Mesothelial cell of epicardium (in vitro differentiated cells): Measurements from ENCODE around the gene NFKB1. TPM values are rescaled to one million over a fixed set of nuclear protein-coding genes. Genes with fewer than 3 reads are reported as not detected.

ENCODE experiments used
- DNase-seq, 2 experiments: peaks; one replicate each; pipeline ENCODE4 v3.0.0; 2021; ENCODE audit warnings: low spot score in 2 of 2; ENCODE audit not compliant: unreplicated experiment in 2 of 2
- H3K27ac Mint-ChIP-seq: 2 replicates; pipeline ENCODE4 v1.8.0; 2021; ENCODE audit warnings: mixed read lengths
- H3K27me3 Mint-ChIP-seq: 2 replicates; pipeline ENCODE4 v1.8.0; 2021; ENCODE audit warnings: low read depth, mixed read lengths
- H3K36me3 Mint-ChIP-seq: 2 replicates; pipeline ENCODE4 v1.8.0; 2021; ENCODE audit warnings: mixed read lengths
- H3K4me1 Mint-ChIP-seq: 2 replicates; pipeline ENCODE4 v1.8.0; 2021; ENCODE audit warnings: mixed read lengths
- H3K4me3 Mint-ChIP-seq: 2 replicates; pipeline ENCODE4 v1.8.0; 2021; ENCODE audit warnings: mild to moderate bottlenecking, moderate library complexity, mixed read lengths
- H3K9me3 Mint-ChIP-seq: 2 replicates; pipeline ENCODE4 v1.8.0; 2021; ENCODE audit warnings: mixed read lengths
- CTCF ChIP-seq: fragments of 200-600 bp; sonication (generic); IDR thresholded peaks from one replicate; pipeline ENCODE4 v1.5.0; 2021; ENCODE audit warnings: antibody characterized with exemption; ENCODE audit not compliant: unreplicated experiment
- total RNA-seq: library from RNA; stranded (reverse); gene quantifications from 3 replicates; pipeline ENCODE4 v1.2.1, GENCODE V29; 2021

The NFKB1 gene
- total RNA-seq, 1 donor from 2014 or later: 30.9 TPM

- TF ChIP-seq CTCF: no peak
- Mint-ChIP-seq H3K36me3 (peaks cover 38% of the 10 kb centered on the region), H3K4me3 (no peak overlapping the region), H3K27ac (no peak overlapping the region), H3K4me1 (peaks cover 14% of the 10 kb centered on the region), H3K27me3 (no peaks in the 10 kb centered on the region), H3K9me3 (no peaks in the 10 kb centered on the region)
- DNase-seq: no peak
Observed at GRCh38 chr4:102601586-102602227, 100.5 kb downstream of the NFKB1 start.

DNA sequence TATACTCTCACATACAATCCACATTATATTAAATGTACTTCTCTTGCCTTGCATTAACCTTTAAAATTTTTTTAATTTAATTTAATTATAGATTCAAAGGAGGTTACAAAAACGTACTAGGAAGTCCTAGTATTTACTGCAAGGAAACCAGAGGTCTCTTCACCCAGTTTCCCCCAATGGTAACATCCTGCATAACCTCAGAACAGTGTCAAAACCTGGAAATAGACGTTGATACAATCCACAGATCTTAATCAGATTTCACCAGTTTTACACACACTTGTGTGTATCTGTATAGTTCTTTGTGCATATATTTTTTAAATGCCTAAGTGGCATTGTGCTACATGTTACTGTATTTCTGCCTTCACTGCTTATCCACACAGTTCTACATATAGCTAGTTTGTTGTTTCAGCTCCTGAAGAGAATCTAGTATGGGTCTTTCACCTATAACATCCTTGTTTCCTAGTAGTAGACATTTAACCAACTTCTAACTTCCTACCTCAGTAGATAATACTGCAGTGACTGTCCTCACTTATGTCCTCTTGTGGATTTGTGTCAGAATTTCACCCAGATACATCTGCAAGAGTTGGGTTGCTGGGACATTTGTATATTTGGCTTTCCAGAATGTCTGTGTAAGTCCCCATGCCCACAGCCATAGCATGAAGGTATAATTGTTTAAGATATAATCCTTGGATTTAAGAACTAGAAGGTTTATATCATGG, 103.2 kb downstream of the NFKB1 start:
- peaks cover under 1% of the 10 kb centered on the region for H3K4me1 Mint-ChIP-seq
- DNase-seq: no peak
- H3K9me3 Mint-ChIP-seq: no peaks in the 10 kb centered on the region
- H3K27me3 Mint-ChIP-seq: no peaks in the 10 kb centered on the region
- peaks cover 32% of the 10 kb centered on the region for H3K36me3 Mint-ChIP-seq
- no peak overlapping the region for H3K27ac Mint-ChIP-seq
- TF ChIP-seq CTCF: no peak
- no peak overlapping the region for H3K4me3 Mint-ChIP-seq

DNA sequence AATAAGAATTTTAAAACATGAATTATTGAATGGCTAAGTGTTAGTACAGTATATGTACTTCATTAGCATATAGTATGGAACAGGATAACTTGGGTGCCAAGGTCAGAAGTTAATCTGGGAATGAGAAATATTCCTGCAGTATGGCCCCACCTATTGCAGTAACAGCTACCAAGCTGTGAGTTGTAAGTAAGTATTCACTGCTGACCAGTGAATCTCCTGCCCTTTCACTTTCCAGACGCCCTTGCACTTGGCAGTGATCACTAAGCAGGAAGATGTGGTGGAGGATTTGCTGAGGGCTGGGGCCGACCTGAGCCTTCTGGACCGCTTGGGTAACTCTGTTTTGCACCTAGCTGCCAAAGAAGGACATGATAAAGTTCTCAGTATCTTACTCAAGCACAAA, 105.1 kb downstream of the NFKB1 start:
- Mint-ChIP-seq H3K4me1 (no peaks in the 10 kb centered on the region), H3K36me3 (peaks cover 30% of the 10 kb centered on the region), H3K27me3 (no peaks in the 10 kb centered on the region), H3K4me3 (no peak overlapping the region), H3K9me3 (no peaks in the 10 kb centered on the region), H3K27ac (no peak overlapping the region)
- no peak for TF ChIP-seq CTCF
- no peak for DNase-seq

DNA sequence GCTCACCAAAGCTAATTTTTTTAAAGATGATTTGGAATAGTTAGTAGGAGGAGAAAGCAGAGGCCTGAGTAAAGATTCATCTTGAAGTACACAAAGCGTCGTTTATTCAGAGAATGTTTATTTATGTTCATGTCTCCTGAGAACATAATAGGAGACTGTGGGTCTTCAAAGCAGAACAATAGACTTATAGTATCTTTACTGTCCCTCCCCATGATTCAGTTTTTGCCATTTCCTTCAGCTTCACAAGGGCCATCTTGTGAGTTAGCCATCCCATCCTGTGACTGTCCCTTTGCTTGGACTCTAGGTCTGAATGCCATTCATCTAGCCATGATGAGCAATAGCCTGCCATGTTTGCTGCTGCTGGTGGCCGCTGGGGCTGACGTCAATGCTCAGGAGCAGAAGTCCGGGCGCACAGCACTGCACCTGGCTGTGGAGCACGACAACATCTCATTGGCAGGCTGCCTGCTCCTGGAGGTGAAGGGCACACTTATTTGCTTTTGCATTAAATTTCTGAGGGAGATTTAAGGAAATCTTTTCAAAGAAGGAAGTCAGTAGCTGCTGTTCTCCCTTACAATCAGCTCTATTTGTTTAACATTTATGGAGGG, 105.8 kb downstream of the NFKB1 start:
- Mint-ChIP-seq H3K36me3 (peaks cover 27% of the 10 kb centered on the region), H3K27ac (no peak overlapping the region), H3K4me1 (no peaks in the 10 kb centered on the region), H3K9me3 (no peaks in the 10 kb centered on the region), H3K27me3 (no peaks in the 10 kb centered on the region), H3K4me3 (no peak overlapping the region)
- TF ChIP-seq CTCF: no peak
- no peak for DNase-seq

- DNase-seq: no peak
- no peaks in the 10 kb centered on the region for H3K4me1 Mint-ChIP-seq
- peaks cover 30% of the 10 kb centered on the region for H3K36me3 Mint-ChIP-seq
- no peaks in the 10 kb centered on the region for H3K27me3 Mint-ChIP-seq
- H3K27ac Mint-ChIP-seq: no peak overlapping the region
- no peaks in the 10 kb centered on the region for H3K9me3 Mint-ChIP-seq
- TF ChIP-seq CTCF: no peak
- no peak overlapping the region for H3K4me3 Mint-ChIP-seq
Observed at GRCh38 chr4:102608190-102608589, 107.0 kb downstream of the NFKB1 start.
